GM19023 (cell line): ENCODE measurements around the gene NTRK3.

ENCODE experiments used
- ATAC-seq: cut with Tn5 transposase; IDR thresholded peaks from one replicate; pipeline ENCODE4 v1.9.1; 2021; ENCODE audit warnings: mild to moderate bottlenecking, moderate library complexity; ENCODE audit not compliant: unreplicated experiment

NTRK3 gene

DNA sequence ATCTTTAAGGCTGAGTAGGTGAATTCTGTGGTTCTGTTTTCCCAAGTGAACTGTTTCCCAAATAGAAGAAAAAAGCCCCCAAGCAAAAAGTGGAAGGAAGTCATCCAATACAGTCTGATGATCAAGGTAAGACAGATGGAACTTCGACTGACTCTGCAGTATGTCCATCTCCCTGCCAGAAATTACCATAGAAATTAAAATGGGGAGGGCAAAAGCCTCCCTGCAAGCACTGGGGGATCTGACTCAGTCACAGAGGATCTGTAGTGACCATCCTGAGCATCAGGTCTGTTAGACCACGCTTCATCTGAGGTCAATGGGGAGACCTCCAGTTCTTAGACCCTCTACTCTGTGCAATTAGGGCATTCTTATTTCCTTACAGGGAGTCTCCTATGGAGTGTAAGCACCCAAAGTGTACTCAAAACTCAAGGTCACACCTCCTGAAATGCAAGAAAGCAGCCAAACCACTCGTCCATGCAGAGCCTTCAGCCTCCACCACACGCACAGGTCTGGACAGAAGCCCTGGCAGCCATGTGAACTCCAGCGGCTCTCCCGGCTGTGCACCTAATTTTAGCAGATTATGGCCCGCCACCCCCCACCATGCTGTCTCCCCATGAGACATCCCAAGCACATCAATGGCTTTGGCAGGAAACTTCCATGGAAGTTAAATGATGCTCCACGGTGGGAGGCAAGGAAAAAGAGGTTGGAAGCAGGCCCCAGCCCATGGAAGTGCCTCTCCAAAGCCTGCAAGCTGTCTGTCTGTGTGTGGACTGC is 348.7 kb downstream of the NTRK3 start:
- ATAC-seq, result no peak

DNA sequence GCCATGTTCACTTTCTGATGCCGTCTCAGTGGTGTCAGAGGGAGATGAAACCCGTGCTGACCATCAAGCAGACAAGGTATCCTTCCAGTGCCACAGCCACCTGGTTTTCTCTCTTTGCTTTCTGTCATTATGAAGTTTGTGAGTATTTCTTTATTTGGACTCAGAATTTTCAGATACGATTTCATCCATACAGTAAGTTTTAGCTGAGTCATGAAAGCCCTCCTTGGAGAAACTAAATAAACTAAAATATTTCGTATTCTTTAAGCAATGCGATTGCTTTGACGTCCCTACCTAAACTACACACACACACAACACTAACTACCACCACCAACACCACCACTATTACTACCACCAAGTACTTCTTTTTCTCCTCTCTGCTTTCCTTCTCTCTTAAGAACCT is 350.1 kb downstream of the NTRK3 start:
- no peak for ATAC-seq

DNA sequence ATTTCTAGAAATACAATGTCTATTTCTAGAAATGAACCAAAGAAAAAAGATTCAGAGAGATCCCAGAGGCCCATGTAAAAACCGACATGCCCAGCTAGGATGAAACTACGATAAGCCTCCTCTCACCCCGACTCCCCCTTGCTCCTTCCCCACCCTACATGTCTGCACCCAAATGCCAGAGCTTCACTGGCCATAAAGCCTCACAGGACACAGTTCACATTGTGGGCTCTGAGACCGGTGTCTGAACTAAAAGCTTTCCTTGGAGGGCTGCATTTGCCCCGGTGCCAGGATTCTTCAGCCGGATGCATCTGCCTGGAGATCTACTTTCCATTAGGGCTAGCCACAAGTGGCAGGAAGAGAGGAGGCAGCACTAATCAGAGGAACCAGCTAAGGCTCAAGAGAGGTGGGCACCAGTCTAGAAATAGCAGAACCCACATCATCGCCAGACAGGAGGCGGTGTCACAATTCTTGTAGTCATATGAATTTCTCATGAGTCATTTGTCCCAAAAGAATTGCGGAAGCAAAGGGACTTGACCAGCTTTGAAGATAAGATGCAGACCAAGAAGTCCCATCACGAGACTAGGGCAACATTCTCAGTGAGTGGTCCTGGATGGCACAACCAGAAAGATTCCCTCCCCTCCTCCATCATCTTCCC is 353.6 kb downstream of the NTRK3 start:
- no peak for ATAC-seq

DNA sequence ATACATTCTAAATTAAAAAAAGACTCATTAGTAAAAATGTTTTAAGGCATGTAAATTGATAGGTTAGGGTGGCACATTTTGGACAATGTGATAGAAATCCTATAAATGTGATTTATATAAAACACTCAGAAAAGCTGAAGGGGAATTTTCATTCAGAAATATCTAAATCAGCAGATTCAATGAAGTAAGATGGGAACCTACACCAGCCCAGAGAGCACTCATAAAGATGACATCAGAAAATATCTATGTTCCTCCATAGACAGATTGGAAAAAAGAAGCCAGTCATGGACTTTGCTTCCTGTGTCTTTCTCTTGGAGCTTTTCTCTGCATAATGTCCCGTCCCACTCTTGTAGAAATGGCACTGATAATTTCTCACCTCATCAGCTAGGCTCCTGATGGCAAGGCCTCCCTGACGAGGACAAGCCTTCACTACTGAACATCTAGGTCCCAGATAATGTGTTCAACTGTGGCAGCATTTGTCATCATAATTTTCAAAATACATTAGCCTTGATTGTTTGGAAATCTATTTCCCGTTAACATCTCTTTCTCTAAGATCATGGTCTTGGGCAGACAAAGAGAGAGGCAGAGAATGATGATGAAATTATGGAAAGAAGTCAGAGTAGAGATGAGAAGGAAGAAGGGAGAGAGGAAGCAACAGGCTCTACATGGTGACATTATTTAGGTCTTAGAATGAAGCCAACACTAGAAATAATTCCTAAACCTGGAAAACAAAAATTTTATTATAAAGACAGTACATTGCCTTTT is 354.4 kb downstream of the NTRK3 start:
- no peak for ATAC-seq

DNA sequence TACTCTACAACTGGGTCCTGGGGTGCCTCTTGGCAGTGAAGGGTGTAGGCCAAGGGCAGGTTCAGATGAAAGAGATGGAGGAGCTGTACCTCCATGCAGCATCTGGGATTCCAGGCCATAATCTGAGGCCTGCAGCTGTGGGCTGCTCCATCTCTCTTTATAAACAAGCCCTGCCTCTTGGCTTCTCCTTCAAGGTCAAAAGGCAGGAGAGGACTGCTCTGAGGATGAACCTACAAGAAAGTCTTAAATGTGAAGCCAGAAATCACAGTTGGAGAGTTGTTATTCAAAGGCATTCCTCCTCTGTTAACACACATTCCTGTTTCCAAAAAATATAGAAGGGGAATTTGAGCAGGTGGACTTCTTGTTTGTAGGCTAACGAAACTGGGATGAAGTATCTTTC is 355.5 kb downstream of the NTRK3 start:
- no peak for ATAC-seq

DNA sequence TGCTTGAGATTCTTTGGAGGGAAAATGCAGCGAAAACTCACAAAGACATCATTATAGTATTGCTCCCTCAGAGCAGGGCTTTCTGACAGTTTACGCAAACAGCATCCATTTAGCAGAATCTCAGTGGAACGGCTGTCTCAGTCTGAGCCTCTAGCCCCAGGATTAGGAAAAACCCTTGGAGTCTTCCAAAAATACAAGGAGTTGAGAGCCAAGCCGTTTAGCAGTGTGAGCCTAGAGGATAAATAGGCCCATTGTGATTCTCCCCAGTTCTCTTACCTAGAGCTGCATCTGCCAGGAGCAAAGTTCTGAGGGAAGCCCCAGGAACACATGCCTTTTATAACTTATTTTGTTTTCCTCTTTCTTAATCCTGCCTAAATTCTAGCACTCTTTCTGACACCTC is 359.6 kb downstream of the NTRK3 start:
- ATAC-seq, result no peak

DNA sequence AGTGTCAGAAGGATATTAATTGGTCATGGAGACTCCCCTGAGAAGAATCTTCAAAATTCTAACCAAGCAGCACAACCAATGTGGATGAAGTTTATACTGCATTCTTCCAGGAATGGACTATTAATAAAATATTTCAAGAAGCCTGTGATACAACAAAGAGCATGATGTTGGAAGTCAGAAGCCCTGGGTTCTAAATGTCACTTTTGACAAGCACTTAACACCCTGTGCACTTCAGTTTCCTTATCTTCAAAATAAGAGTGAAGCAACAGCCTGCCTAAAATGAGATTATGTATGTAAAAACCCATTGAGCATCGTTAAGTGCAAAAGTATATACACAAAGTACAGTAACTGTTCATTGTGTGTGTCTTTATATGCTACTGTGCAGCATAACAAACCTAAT is 369.4 kb downstream of the NTRK3 start:
- ATAC-seq, result no peak

DNA sequence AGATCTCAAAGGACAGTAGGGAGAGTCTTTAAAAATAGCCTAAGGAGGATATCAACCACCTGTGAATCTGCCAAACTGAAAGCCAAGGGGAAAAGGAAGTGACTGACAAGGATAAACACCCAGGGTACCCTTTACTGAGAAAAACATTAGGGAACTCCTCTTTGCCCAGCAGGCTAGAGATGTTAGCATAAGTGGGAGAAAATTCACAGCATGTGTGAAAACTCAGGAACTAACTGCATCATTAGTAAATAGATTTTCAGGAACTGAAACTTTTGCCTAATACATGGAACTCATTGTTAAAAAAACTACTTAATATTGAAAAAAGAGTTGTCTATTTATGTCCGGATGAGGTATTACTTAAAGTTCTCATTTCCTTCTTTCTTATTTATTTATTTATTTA is 375.5 kb downstream of the NTRK3 start:
- ATAC-seq, result no peak

DNA sequence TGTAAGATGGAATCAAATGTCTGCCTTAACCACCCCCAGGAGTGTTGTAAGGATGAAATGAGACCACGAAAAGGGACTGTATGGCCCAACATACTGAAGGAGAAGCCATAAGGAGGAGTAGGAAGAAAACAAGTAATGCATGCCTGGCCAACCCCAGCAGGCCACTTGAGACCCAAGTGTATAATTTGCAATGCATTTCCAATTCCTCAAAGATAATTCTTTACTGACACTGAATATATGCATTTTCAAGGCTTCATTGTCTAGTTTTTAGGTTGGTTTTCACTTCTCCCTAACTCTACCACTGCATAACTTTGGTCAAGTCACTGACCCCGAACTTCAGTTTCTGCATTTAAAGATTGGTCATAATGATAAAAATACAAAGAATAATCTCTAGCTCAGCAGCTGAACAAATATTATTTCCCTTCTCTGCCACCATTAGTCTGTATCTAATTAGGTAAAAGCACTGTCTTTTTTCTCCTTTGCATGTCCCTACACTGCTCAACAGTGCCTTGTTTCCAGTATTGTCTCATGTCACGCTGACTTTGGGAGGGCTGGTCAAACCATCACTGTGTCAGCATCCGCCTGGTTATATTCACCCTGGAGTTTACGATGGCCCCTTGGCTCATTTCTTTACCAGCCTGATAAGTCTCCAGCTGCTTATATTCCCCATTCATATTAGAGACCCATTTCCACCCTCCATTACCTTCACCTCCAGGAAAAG is 378.6 kb downstream of the NTRK3 start:
- ATAC-seq, result no peak

DNA sequence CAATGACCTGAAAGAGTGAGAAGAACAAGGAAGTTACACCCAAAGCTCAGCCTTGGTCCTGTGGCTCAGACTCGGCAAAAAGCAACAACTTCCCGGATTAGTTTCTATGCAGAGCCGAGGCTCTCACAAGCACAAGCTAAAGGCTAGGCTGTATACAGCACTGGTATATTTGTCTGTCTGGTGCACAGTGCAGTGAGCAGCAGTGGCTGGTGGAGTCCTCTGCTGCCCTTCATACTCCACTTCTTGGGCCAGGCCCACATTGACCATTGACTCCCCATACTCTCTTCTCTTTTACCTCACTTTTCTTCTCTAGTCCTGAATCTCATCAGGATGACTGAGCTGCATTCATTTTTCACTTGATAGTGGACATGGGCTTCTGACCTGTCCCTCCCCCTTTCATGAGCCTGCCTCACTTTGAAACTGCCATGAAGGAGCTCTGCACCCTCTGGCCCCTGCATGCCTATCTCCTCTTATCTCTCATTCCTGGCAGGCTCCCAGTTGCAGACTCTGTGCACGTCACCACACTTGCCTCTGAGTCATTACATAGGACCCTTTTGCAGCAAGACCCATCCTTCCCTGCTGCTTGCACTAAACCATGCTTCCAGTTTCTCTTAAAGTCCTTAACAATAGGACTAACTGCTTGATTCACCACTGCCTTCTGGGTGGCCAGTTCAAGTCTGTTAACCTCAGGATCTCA is 379.3 kb downstream of the NTRK3 start:
- no peak for ATAC-seq

DNA sequence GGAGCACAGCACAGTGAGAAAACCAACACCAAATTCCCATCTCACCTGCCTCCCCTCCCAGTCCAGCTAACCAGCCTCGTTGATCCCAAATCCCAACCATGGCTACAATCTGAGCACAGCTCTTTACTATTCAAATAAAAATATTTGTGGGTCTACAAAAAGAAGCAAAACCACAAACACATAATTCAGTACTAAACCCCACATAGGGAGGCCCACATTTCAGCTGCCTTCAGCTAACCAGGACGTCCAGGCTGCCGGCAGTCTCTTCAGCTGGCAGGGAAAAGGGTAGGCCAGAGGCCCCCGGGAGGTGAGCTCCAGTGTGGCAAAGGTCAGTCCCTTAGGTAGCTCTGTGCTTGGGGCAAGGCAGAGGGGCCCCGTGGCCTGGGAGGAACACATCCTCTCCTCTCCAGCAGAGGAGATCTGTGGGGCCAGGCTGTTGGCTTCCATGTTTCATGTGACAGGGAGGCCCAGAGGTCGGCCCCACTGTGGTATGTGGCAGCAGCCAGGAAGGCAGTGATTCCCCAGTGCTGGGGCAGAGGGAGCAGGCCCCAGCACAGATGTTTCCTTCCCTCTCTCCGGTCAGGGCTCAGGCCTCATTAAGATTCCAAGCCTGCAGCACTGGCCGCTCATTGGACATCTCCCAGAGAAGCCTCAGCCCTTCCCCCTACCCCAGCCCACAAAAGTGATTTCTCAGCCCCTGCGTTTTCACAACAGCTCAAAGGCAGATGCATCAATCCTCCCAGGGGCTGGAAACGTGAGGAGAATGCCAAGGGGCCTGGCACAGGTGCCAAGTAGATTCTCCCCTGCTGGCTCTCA is 381.4 kb downstream of the NTRK3 start:
- no peak for ATAC-seq

DNA sequence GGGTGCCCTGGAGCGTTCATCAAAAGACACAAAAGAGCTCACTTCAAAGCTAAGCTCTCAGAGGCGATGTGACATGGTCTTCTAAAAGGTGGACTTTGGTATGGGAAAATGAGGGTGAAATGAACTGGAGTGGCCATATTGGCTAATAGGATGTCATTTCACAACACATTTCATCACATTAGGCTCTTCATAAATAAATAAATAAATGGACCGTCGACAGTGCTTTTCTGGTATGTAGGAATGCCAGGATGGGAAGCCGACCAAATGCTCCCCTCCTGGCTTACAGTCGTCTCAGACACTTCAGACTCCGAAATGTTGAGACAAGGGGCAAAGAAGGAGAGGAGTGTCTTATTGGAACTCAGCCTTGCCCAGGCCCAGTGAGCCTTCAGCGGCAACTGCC is 383.0 kb downstream of the NTRK3 start:
- no peak for ATAC-seq

DNA sequence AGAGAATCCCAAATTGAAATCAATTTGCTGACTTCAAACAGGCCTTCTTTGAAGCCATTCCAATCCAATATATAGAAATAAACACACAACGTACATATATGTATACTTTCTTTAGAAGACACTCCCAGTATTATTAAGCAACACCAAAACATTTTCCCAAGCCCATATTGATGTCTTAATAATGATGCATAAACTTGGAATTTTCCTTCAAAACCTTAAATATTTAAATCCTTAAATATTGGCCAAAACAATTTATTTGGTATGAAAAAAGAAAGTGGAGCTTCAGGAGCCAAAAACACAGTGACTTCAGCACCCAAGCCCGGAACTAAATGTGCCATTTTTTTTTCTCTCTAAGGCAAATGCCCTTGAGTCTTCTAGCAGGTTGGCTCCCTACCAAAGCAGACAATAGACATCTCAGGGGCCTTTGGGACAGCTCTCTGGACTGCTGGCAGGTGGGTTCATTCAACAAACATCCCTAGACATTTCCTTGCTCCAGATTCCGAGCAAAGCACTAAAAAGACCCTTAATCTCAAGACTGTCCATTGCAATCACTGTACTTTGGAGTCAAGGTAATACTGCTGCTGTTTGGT is 384.7 kb downstream of the NTRK3 start:
- ATAC-seq, result no peak

DNA sequence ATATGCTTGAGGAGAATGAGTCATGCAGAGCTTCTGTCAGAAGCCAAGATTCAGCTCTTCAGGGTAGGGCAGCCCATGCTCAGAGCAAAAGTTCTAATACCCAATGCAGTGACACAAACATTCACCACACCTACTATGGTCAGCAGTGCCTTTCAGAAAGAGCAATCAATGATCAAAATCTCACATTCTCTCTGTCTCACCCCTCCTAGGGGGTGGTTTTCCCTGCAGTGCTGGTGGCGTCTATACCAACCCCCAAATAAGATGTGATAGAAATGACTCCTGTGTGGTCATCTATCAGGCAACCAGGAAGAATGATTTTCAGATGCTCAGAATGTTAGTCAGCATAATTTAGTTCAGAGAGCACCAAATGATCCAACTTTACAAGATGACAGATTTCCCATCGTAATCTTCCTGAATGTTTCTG is 385.3 kb downstream of the NTRK3 start:
- ATAC-seq, result no peak

DNA sequence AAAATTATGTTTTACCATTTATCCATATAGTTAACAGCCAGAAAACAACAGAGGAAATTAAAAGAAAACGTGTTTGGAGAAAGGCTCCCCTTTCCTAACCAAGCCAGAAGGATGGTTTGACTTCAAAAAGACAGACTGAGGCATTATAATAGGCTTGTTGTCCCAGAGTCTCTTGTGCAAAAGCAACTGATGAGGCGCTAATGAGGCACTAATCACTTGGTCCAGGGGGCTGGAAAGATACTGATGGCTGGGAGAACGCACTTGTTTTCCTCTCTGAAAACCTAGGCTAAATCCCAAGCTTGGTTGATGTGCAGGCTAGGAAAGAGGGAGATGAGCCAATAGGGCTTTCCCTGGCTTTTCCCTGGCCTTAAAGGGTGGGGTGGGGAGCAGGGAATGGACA is 389.6 kb downstream of the NTRK3 start:
- ATAC-seq, result no peak

DNA sequence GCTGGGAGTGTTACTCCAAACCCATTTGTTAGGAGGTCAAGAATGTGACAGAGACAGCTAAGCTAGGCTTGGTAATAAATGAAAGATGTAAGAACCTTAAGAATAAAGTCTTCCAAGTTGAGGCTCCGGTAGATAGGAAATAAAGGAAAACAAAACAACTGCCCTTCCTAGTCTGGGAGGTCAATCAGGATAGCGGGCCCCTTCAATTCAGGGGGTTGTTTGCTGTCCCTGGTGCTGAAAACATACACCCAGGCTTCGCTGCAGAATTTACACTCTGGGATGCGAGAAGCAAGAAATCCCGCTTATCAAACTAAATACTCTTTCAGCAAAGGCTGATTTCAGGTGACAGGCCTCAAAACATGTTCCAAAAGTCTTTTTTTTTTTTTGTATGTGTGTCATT is 393.4 kb downstream of the NTRK3 start:
- ATAC-seq, result no peak

DNA sequence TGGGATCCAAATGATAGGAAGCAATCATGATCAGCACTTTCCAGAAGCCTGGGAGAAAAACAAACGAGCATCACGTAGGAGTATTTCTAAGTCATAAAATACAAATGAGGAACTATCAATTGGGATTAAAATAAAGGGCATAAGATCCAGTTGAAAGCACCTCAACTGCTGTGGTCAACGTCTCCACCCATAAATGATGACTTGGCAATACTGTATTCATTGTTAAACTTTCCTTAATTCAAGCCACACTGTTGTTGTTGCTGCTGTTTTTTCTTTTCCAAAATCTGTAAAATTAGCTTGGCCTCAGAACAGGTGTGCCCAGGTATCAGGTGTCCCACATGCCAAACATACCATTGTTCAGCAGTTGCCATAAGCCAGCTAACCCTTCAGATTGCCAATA is 395.8 kb downstream of the NTRK3 start:
- ATAC-seq, result no peak

DNA sequence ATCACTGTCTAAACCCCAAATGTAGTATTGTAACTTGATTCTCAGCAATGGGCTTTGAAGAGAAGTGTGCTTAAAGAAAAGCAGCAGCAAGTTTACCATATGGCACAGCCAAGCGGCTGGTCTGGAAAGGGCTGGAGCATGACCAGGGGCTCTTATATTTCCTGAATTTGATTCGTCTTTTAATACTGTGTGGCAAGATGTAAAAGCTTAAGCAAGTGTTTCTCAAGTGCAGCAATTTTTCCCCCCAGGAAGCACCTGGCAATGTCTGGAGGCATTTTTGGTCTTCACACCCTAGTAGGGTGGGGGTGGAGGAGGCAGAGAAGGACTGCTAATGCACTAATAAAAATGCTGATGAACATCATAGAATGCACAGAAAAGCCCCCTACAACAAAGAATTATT is 397.9 kb downstream of the NTRK3 start:
- no peak for ATAC-seq

DNA sequence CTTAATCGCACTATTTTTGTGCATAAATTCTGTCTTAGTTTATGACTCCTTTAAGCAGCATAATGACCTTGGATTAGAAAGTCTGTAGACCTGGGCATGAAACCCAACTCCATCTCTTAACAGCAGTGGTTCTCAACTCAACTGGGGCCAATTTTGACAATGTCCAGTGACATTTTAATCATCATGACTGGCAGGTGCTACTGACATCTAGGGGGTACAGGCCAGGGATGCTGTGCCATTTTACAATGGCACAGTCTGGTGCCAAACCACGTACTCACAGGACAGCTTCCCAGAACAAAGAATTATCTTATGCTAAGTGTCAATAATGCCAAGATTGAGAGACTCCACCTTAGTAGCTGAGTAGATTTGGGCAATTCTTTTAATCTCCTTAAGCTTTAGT is 405.0 kb downstream of the NTRK3 start:
- ATAC-seq, result no peak

DNA sequence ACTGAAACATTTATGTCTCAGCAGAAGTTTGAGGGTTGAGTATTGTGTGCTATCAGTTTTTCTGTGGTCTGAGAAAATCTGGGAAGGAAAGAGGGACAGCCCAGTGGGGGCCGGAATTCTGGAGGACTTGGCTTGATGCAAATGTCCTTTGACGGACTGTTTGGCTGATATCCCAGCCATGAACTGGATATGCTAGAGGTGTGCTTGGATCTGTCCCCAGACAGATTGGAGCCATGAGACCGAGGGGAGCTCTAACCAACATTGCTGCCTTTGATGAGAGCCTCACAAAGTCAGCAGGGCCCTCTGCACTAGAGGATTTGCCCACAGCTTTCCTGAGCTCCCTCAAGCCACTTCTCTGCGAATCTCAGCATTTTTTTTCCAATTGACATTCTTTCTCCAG is 405.6 kb downstream of the NTRK3 start:
- ATAC-seq, result no peak
